Urothelium cell line (cell line): ENCODE data around the gene RNLS.

Source experiments
- DNase-seq: peaks from one replicate; pipeline ENCODE4 v3.0.0; 2011; ENCODE audit warnings: low spot score, mixed read lengths
- FAIRE-seq: peaks from 2 replicates; lab custom pipeline; 2011; peaks lifted over from hg19 to GRCh38; lab: Jason Lieb, UNC

RNLS gene

GRCh38 chr10:88270871-88271713 lies 312.0 kb downstream of the RNLS start:
- DNase-seq, result peak; percentile 11
- FAIRE-seq, result no peak

DNA sequence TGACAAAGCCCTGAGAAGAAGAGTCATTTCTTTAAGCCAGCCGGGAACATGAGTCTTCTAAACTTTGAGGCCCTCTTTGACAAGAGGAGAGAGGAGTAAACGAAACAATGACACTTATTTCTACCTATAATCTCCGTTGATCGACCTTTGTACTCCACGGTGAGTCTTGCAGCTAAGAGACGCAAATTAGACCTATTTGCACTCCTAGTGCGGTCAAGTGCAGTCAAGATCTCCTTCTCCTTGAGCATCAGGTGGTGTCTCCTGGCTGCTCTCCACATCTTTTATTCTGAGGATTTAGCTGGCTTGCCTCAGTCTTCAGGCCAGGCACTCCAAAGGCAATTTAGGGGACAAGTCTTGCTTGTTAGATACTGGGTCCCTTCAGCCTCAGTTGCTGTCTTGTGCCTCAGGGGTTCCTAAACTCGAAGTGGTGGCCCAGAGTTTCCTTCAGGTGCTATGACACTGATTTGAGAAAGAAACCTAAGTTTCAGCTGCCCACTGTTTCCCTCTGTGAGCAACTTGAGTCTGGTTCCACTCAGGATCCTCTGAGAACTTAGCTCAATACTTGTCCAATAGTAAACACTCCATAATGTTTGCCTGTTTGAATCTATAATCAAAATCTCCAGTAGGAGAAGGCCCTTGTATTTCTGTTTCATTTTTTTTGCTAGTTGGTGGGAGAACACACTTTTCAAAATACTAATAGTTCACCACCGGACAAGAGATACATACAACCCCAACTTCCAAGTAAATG lies 312.9 kb downstream of the RNLS start:
- DNase-seq, result no peak
- FAIRE-seq, result no peak

DNA sequence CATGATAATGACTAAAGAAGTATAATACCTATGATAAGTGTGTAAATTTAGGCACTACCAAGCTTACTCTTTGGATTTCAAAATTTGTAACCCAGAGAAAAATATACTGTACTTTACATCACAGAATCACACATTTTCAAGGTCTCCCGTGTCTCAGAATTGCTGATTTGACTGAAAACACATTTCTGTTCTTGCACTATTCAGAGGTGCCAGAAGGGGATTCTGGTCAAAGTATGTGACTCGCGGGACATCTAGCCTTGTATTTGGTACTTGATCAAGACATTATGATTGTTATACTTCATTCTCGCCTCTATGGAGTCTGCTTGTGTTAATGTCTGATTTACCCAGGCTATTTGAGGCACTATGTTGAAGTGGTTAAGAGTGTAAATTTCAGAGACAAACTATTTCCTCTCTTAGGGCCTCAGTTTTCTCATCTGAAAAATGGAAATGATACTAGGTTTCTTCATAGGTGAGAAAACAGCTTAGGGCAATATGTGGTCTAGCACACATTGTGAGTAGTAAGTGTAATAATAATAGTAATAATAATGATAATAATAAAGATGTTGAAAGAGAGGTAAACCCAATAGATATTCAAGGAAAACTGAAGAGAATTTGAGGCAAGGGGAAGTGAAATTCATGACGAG lies 320.4 kb downstream of the RNLS start:
- no peak for DNase-seq
- no peak for FAIRE-seq

DNA sequence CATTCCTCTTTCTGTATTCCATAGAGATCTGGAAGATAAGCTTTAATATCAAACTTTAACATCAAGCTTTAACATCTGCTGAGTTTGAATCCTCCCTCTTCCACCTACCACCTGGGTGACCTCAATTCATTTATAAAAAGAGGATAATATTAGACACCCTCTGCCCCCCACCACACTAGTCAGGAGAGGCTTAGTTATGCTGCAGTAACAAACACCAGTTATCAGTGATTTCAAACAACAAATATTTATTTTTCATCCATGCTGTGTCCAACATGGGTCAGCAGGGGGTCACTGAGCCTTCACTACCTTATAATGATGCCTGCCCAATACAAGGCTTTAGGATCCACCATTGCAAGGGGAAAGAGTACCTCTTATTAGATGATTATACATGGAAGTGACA lies 322.0 kb downstream of the RNLS start:
- no peak for DNase-seq
- no peak for FAIRE-seq

- DNase-seq (no peak), FAIRE-seq (no peak)
These were observed 322.6 kb downstream of the RNLS start for GRCh38 chr10:88260329-88261051.

- DNase-seq (no peak), FAIRE-seq (no peak)
These were observed 323.7 kb downstream of the RNLS start for GRCh38 chr10:88259381-88259780.

- no peak for FAIRE-seq
- no peak for DNase-seq
These were observed 326.2 kb downstream of the RNLS start for GRCh38 chr10:88256886-88257285.

DNA sequence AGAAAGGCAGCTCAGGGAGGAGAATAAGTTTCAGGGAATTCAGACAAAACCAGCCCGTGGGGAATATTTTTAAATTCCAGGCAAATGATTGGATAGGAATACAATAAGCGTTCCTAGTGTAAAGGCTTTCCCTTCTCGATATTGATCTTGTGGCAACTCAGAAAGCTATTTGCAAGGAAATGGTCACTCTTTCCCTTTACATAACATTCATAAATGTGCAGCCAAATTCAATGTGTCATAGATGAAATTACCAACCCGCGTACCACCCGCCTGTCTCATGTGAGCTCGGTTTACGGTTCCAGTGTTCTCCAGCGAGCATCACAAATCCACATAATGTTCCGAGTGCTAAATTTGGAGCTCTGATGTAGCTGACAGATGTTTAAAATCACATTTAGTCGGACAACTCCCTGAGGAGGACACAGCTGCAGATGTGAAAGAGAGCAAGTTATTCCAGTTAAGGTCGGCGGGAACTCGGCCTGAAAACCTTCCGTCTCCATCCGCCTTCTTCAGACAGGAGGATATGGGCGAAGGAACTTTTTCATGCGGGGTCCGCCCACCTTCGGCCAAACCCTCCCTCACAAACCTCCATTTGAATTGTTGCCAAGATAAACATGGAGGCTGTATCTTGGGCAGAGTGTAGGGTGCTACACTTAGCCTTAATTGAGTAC lies 327.0 kb downstream of the RNLS start:
- no peak for DNase-seq
- FAIRE-seq, result no peak

DNA sequence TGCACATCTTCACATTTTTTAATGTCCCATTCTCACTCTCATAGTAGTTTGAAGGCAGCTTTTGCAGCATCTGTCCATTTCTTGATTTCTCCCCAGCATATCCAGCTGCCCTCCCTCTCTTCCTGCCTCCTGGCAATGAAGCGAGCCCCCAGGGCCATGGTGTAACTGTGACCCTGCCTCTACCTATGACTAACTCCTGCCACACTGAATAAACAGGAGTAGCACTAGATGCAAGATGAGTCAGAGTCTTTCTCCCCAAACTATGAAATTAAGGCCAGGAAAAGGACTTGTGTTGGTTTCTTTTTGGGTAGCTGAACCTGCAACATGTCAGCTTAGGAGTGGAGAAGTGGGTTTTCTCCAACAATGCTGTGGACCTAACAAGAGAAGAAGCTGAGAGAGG lies 329.0 kb downstream of the RNLS start:
- no peak for FAIRE-seq
- DNase-seq, result peak; percentile 59

- FAIRE-seq, result no peak
These were observed 329.5 kb downstream of the RNLS start for GRCh38 chr10:88253622-88254021.

DNA sequence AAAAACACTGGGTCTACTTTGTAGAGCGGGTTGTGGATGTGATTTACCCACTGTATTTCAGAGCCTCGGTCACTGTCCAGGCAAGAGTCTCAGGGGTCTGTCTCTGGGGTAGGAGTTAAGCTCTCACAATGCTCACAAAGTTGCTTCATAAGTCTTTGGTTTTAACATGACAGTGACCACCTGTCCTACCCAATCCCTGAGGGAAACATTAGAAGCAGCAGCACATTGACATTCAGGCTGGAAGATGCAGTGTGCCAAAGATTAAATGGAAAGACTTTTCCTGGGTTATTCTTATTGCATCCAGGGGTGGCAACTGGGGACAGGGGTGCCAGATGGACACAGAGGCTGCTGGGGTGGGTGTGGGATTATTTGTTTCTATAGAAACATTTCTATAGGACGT lies 330.0 kb downstream of the RNLS start:
- FAIRE-seq (no peak), DNase-seq (no peak)

More at GRCh38 chr10:88253622-88254021, 329.5 kb downstream of the RNLS start:
- DNase-seq, result no peak

- DNase-seq (no peak), FAIRE-seq (no peak)
These were observed 333.7 kb downstream of the RNLS start for GRCh38 chr10:88249450-88249849.

- no peak for DNase-seq
- no peak for FAIRE-seq
These were observed 336.4 kb downstream of the RNLS start for GRCh38 chr10:88246675-88247074.

DNA sequence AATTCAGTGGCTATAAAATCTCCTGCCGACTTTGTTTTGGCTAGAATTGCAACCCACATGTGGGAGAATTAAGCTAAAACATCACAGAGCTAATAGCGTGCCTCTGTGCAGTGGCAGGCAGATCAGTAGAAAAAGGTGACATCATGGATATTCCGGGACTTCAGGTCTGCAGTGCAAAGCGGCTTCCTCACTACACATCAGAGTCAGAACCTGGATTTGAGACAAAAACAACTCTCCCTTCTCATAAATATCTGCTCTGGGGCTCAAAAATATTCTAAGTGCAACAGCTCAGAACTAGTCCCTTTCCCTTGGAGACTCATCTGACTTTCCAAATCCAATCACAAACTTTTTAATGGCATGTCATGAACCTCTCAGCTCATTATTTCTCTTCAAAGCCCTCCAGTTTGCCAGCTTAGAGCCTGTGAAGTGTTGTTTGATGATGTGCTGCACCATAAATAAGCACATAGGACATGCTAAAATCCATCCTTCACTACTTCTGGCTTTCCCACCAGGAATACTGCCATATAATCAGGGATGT lies 337.1 kb downstream of the RNLS start:
- FAIRE-seq, result no peak
- DNase-seq, result no peak

DNA sequence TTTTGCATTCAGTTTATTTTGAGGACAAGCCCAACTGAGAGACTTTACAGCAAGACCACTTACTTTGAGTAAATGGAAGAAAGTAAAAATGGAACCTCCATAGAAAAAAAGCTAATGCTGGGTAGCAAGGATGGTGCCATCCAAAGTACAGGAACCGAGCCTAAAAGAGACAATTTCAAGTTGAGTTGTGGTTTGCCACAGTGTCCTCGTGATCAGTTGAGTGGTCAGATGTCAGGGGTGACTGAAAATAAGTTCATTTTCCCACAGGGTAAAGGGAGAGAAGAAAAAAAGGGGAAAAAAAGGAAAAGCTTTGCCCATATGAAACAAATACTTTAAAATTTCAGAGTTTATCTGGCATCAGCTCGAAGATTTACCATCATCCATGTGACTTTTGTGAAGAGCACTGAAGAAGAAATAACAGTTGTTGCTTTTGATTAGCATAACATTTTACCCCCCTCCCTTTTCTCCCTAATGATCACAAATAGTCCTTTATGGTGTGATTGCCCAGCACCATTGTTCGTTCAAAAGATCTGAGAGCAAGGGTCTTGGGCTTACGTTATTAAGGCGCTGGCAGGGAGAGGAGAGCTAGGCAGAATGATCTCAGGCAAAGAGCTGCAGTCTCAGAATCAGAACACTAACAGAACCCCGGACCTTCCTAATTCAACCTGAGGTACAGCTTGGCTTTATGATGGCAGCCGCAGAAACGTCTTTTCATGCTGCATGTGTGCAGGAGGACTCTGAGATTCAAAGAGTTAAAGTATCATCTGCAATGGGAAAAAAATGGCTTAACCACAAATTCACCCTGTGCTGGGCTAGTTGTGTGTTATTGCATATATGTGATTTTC lies 338.1 kb downstream of the RNLS start:
- DNase-seq, result no peak
- no peak for FAIRE-seq

DNA sequence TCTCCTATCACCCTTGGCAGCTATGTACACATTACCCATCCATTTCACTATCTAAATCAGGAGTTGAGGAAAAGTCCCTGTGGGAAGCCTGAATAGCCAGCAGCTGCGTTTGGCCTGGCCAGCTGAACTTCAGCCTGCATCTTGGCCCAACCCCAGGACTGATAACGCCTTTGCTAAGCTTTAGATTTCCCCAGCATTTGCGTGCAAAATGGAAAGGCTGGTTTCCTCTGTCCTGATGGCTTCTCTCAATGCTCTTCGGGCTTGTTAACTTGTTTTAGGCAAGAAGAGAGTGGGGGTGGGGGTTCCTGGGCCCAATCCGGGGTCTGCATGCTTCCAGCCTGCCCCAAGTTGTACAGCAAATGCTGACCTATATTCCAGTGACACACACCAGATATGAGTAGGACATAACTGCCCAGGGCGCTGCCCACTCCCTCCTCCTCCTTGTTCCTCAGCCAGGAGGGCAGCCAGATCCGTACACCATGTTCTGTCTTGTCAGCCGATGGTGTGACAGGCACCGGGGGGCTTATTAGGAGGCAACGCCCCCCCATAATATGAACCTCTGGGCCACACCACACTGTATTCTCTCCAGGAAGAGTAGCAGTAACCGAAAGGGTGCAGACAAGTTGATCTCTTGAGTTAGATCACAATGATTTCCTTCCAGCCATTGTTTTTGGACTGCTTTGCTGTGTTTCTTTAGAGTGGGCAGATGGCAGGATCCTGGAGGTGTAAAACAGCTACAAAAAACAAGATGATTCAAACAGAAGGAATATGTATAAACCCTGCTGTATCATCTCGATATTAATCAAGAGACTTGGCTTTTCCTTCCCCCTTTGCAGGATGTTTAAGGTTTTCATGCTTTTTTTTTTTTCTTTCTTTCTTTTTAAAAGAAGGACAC lies 339.0 kb downstream of the RNLS start:
- no peak for DNase-seq
- no peak for FAIRE-seq

DNA sequence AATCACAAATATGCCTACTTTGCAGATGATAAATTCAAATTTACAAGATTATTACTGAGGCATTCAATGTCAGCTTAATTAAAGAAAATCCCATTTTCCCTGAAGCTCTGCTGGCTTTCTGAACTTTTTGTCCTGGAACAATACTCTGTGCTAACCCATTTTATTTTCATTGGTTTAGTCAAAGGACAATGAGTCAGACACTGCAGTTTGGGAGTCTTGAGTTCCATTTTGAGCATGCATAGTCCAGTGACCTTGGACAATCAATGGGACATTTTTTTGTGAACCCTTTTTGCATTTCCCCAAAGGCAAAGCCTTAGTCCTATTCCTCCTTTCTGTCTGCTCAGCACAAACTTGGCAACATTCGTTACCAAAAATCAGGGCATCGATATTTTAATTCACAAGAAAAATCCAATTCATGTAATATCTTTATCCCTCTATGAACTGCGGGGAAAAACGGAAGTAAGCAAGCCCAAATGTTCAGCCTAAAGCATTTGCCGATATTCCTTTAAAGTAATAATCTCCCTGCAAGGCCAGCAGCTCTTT lies 339.8 kb downstream of the RNLS start:
- FAIRE-seq (no peak), DNase-seq (no peak)

GRCh38 chr10:88241501-88241900 lies 341.6 kb downstream of the RNLS start:
- no peak for DNase-seq
- no peak for FAIRE-seq
